ENCODE data around the gene CEP250. TPM values are rescaled to one million over a fixed set of nuclear protein-coding genes. Genes with fewer than 3 reads are reported as not detected.
A peak's percentile ranks its signal among the peaks of the same experiment; 100 is the strongest.

CEP250 gene
- total RNA-seq, 1 donor from 2014 or later = 39.4 TPM

- peaks cover 10% of the 10 kb centered on the region for H3K27me3 Mint-ChIP-seq (ENCODE audit: unreplicated experiment)
- H3K27ac Mint-ChIP-seq (ENCODE audit: unreplicated experiment) = no peak overlapping the region
- H3K4me3 Mint-ChIP-seq (ENCODE audit: unreplicated experiment) = peak overlapping the region; percentile 4
- no peak for TF ChIP-seq CTCF (IDR thresholded peaks at IDR 0.05; ENCODE audit: partially characterized antibody, unreplicated experiment)
- peaks cover 17% of the 10 kb centered on the region for H3K36me3 Mint-ChIP-seq (ENCODE audit: unreplicated experiment)
- no peak for DNase-seq
- no peaks in the 10 kb centered on the region for H3K4me1 Mint-ChIP-seq (ENCODE audit: low read depth, unreplicated experiment)
- peaks cover 6% of the 10 kb centered on the region for H3K9me3 Mint-ChIP-seq (ENCODE audit: unreplicated experiment)
Measured at GRCh38 chr20:35506179-35506578, 50.8 kb downstream of the CEP250 start.

GRCh38 chr20:35506872-35507638 lies 51.7 kb downstream of the CEP250 start:
- H3K36me3 Mint-ChIP-seq (ENCODE audit: unreplicated experiment) = peaks cover 17% of the 10 kb centered on the region
- no peak for TF ChIP-seq CTCF (IDR thresholded peaks at IDR 0.05; ENCODE audit: partially characterized antibody, unreplicated experiment)
- peaks cover 6% of the 10 kb centered on the region for H3K9me3 Mint-ChIP-seq (ENCODE audit: unreplicated experiment)
- H3K4me1 Mint-ChIP-seq (ENCODE audit: low read depth, unreplicated experiment) = no peaks in the 10 kb centered on the region
- H3K27me3 Mint-ChIP-seq (ENCODE audit: unreplicated experiment) = peaks cover 10% of the 10 kb centered on the region
- no peak overlapping the region for H3K4me3 Mint-ChIP-seq (ENCODE audit: unreplicated experiment)
- H3K27ac Mint-ChIP-seq (ENCODE audit: unreplicated experiment) = no peak overlapping the region
- no peak for DNase-seq

GRCh38 chr20:35508493-35509218 lies 53.3 kb downstream of the CEP250 start:
- H3K36me3 Mint-ChIP-seq (ENCODE audit: unreplicated experiment) = peaks cover 5% of the 10 kb centered on the region
- H3K9me3 Mint-ChIP-seq (ENCODE audit: unreplicated experiment) = no peaks in the 10 kb centered on the region
- no peak for TF ChIP-seq CTCF (IDR thresholded peaks at IDR 0.05; ENCODE audit: partially characterized antibody, unreplicated experiment)
- no peaks in the 10 kb centered on the region for H3K4me1 Mint-ChIP-seq (ENCODE audit: low read depth, unreplicated experiment)
- no peak overlapping the region for H3K4me3 Mint-ChIP-seq (ENCODE audit: unreplicated experiment)
- DNase-seq = no peak
- H3K27me3 Mint-ChIP-seq (ENCODE audit: unreplicated experiment) = peaks cover 5% of the 10 kb centered on the region
- H3K27ac Mint-ChIP-seq (ENCODE audit: unreplicated experiment) = no peak overlapping the region

GRCh38 chr20:35510951-35511735 lies 55.7 kb downstream of the CEP250 start:
- H3K9me3 Mint-ChIP-seq (ENCODE audit: unreplicated experiment) = no peaks in the 10 kb centered on the region
- no peak for DNase-seq
- H3K36me3 Mint-ChIP-seq (ENCODE audit: unreplicated experiment) = no peaks in the 10 kb centered on the region
- no peak for TF ChIP-seq CTCF (IDR thresholded peaks at IDR 0.05; ENCODE audit: partially characterized antibody, unreplicated experiment)
- H3K27ac Mint-ChIP-seq (ENCODE audit: unreplicated experiment) = no peak overlapping the region
- no peak overlapping the region for H3K4me3 Mint-ChIP-seq (ENCODE audit: unreplicated experiment)
- no peaks in the 10 kb centered on the region for H3K4me1 Mint-ChIP-seq (ENCODE audit: low read depth, unreplicated experiment)
- H3K27me3 Mint-ChIP-seq (ENCODE audit: unreplicated experiment) = no peaks in the 10 kb centered on the region

Data from glutamatergic neuron (in vitro differentiated cells).